Measurements from ENCODE around the gene USP11. TPM values are rescaled to one million over a fixed set of nuclear protein-coding genes. Genes with fewer than 3 reads are reported as not detected.

The USP11 gene
- total and polyA plus RNA-seq, 2 experiments from 2014 or later = 64.2 to 65.1 TPM

- Mint-ChIP-seq H3K4me1 (no peaks in the 10 kb centered on the region), H3K4me3 (no peak overlapping the region), H3K36me3 (ENCODE audit: low read depth) (peaks cover 91% of the 10 kb centered on the region), H3K27me3 (ENCODE audit: insufficient read depth, low read depth, poor library complexity) (peaks cover 9% of the 10 kb centered on the region), H3K27ac (no peak overlapping the region), H3K9me3 (no peaks in the 10 kb centered on the region)
- no peaks in the 10 kb centered on the region for H3K9me2 ChIP-seq (ENCODE audit: insufficient read depth)
- no peak overlapping the region for H3K4me3 ChIP-seq
- no peaks in the 10 kb centered on the region; the same call in 1 of the 2 replicates for H3F3A ChIP-seq (replicated peaks; ENCODE audit: low read depth)
- no peaks in the 10 kb centered on the region for H3K4me1 ChIP-seq (ENCODE audit: insufficient read depth)
- peaks cover 13% of the 10 kb centered on the region for H4K20me1 ChIP-seq (replicated peaks; ENCODE audit: insufficient read depth)
- peaks cover 52% of the 10 kb centered on the region for H3K36me3 ChIP-seq (ENCODE audit: insufficient read depth)
- TF ChIP-seq, protein P1, sequence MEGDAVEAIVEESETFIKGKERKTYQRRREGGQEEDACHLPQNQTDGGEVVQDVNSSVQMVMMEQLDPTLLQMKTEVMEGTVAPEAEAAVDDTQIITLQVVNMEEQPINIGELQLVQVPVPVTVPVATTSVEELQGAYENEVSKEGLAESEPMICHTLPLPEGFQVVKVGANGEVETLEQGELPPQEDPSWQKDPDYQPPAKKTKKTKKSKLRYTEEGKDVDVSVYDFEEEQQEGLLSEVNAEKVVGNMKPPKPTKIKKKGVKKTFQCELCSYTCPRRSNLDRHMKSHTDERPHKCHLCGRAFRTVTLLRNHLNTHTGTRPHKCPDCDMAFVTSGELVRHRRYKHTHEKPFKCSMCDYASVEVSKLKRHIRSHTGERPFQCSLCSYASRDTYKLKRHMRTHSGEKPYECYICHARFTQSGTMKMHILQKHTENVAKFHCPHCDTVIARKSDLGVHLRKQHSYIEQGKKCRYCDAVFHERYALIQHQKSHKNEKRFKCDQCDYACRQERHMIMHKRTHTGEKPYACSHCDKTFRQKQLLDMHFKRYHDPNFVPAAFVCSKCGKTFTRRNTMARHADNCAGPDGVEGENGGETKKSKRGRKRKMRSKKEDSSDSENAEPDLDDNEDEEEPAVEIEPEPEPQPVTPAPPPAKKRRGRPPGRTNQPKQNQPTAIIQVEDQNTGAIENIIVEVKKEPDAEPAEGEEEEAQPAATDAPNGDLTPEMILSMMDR (conservative IDR thresholded peaks at IDR 0.05; ENCODE audit: low read depth in 2 of 2) = no peak
- no peak for TF ChIP-seq POLR2AphosphoS5 (IDR thresholded peaks at IDR 0.05; ENCODE audit: low read depth)
- TF ChIP-seq STAT1 (IDR thresholded peaks at IDR 0.05; ENCODE audit: unreplicated experiment) = no peak
- no peak for DNase-seq (ENCODE audit: low spot score)
- H3K27ac ChIP-seq (ENCODE audit: low read depth) = no peak overlapping the region
- no peak for ATAC-seq
- no peak overlapping the region for H3K4me2 ChIP-seq
- no peak overlapping the region for H2AFZ ChIP-seq
- no peaks in the 10 kb centered on the region for H3K79me2 ChIP-seq (replicated peaks; ENCODE audit: insufficient read depth)
- H3K27me3 ChIP-seq (ENCODE audit: insufficient read depth) = no peaks in the 10 kb centered on the region
These were observed 23.1 kb upstream of the USP11 start for GRCh38 chrX:47209508-47210238.

- peaks cover 89% of the 10 kb centered on the region for H3K36me3 Mint-ChIP-seq (ENCODE audit: low read depth)
- H3K4me1 Mint-ChIP-seq = peaks cover under 1% of the 10 kb centered on the region; the same call in 2 of the 3 replicates
- Histone ChIP-seq H3K36me3 (ENCODE audit: insufficient read depth) (peaks cover 47% of the 10 kb centered on the region), H3K4me1 (ENCODE audit: insufficient read depth) (no peaks in the 10 kb centered on the region), H3K4me2 (no peak overlapping the region), H2AFZ (no peak overlapping the region), H3K4me3 (no peak overlapping the region), H4K20me1 (replicated peaks; ENCODE audit: insufficient read depth) (peaks cover 10% of the 10 kb centered on the region), H3K9me2 (ENCODE audit: insufficient read depth) (no peaks in the 10 kb centered on the region), H3K27ac (ENCODE audit: low read depth) (no peak overlapping the region), H3K27me3 (ENCODE audit: insufficient read depth) (no peaks in the 10 kb centered on the region), H3K79me2 (replicated peaks; ENCODE audit: insufficient read depth) (no peaks in the 10 kb centered on the region), H3F3A (replicated peaks; ENCODE audit: low read depth) (peaks cover under 1% of the 10 kb centered on the region; the same call in 1 of the 2 replicates)
- TF ChIP-seq STAT1 (IDR thresholded peaks at IDR 0.05; ENCODE audit: unreplicated experiment) (no peak), NANOG (IDR thresholded peaks at IDR 0.05; ENCODE audit: borderline replicate concordance) (no peak), POLR2AphosphoS5 (IDR thresholded peaks at IDR 0.05; ENCODE audit: low read depth) (no peak), EZH2phosphoT487 (IDR thresholded peaks at IDR 0.05; ENCODE audit: unreplicated experiment) (no peak), EZH2 (IDR thresholded peaks at IDR 0.05; ENCODE audit: low read depth, unreplicated experiment) (no peak)
- TF ChIP-seq, protein P2, sequence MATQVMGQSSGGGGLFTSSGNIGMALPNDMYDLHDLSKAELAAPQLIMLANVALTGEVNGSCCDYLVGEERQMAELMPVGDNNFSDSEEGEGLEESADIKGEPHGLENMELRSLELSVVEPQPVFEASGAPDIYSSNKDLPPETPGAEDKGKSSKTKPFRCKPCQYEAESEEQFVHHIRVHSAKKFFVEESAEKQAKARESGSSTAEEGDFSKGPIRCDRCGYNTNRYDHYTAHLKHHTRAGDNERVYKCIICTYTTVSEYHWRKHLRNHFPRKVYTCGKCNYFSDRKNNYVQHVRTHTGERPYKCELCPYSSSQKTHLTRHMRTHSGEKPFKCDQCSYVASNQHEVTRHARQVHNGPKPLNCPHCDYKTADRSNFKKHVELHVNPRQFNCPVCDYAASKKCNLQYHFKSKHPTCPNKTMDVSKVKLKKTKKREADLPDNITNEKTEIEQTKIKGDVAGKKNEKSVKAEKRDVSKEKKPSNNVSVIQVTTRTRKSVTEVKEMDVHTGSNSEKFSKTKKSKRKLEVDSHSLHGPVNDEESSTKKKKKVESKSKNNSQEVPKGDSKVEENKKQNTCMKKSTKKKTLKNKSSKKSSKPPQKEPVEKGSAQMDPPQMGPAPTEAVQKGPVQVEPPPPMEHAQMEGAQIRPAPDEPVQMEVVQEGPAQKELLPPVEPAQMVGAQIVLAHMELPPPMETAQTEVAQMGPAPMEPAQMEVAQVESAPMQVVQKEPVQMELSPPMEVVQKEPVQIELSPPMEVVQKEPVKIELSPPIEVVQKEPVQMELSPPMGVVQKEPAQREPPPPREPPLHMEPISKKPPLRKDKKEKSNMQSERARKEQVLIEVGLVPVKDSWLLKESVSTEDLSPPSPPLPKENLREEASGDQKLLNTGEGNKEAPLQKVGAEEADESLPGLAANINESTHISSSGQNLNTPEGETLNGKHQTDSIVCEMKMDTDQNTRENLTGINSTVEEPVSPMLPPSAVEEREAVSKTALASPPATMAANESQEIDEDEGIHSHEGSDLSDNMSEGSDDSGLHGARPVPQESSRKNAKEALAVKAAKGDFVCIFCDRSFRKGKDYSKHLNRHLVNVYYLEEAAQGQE (IDR thresholded peaks at IDR 0.05; ENCODE audit: unreplicated experiment) = no peak
- TF ChIP-seq, protein P1 (conservative IDR thresholded peaks at IDR 0.05; ENCODE audit: low read depth in 2 of 2) = no peak
- ATAC-seq (no peak), DNase-seq (ENCODE audit: low spot score) (no peak)
- peaks cover 9% of the 10 kb centered on the region for H3K27me3 Mint-ChIP-seq (ENCODE audit: insufficient read depth, low read depth, poor library complexity)
- H3K4me3 Mint-ChIP-seq = no peak overlapping the region
- no peak overlapping the region for H3K27ac Mint-ChIP-seq
- H3K9me3 Mint-ChIP-seq = no peaks in the 10 kb centered on the region
These were observed 22.0 kb upstream of the USP11 start for GRCh38 chrX:47210661-47211425.
